HG03135 (cell line): ENCODE data around the gene FAM156B.
"Not testable (repeated sequence)": the region's sequence is repeated elsewhere in the genome, so short reads cannot be mapped to it uniquely, and the experiment has no call there.

Source experiments
- ATAC-seq: cut with Tn5 transposase; IDR thresholded peaks from one replicate; pipeline ENCODE4 v1.9.1; 2021; ENCODE audit warnings: mild to moderate bottlenecking, moderate library complexity; ENCODE audit not compliant: unreplicated experiment

FAM156B gene

GRCh38 chrX:52923781-52924241 is 26.7 kb downstream of the FAM156B start:
- ATAC-seq = peak; percentile 25

DNA sequence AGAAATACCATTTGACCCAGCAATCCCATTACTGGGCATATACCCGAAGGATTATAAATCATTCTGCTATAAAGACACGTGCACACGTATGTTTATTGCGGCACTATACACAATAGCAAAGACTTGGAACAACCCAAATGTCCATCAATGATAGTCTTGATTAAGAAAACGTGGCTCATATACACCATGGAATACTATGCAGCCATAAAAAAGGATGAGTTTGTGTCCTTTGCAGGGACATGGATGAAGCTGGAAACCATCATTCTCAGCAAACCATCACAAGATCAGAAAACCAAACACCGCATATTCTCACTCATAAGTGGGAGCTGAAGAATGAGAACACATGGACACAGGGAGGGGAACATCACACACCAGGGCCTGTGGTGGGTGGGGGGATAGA is 33.1 kb downstream of the FAM156B start:
- ATAC-seq = not testable (repeated sequence)

GRCh38 chrX:52933213-52933612 is 36.1 kb downstream of the FAM156B start:
- no peak for ATAC-seq

DNA sequence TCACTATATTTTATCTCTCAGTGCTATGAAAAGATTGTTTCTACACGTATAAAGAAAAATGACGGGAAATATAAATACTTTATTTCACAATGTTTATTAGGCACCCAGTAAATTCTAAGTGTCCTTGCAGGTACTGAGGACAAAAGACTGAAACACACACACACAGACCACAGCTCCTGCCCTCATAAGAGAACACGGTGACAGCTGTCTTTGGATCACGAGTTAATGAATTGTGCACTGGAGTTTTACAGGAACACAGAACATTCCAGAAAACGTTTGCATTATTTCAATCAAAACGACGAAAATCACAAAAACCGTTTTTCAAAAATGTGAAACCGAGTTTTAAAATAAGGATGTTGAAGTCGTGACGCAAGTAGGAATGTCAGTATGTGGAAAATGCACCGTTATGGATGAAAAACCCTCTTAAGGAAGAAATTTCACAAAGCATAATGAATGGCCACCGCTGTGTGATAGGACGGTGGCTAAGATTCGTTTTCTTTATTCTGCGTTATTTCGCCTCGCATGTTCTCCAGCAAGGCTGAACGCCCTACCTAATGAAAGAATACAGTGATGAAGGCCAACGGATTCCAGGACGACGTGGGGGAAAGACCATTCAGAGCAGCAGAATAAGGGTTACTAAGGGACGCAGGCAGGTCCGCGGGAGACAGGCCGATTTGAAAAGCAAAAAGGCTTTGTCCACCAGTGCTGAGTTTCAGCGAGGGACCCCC is 37.0 kb downstream of the FAM156B start:
- ATAC-seq = no peak

DNA sequence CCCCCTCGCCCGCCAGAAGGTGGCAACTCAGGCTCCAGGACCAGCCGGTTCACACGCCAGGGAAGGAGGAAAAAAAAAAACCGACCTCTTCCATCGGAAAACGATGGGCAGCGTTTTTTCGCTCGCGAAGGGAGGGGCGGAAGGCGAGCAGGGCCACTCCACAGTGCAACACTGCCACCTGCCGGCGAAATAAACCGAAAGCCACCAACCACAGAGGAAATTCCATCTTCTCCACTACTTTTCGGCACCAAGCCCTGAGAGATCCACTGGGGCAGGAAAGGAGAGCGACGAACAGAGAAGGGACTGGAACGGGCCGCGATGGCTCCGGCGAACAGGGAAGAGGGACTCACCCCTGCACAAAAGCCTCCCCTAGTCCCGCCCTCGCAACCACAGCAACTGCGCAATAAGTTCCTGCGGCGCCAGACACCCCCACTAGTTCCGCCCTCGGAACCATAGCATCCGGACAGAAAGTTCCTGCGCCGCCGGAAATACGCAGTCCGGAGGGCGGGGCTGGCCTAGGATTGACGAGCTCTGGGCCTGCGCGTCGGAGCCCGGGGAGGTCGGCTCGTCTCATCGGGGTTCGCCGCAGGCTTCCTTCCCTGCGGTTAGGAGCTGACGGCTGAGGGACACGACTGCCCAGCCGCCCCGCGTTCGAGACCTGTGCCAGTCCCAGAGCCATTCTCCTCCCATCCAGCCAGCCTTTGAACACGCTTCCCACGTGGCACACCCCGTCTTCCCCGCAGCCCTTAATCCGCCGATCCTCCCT is 37.8 kb downstream of the FAM156B start:
- ATAC-seq = peak; percentile 91

DNA sequence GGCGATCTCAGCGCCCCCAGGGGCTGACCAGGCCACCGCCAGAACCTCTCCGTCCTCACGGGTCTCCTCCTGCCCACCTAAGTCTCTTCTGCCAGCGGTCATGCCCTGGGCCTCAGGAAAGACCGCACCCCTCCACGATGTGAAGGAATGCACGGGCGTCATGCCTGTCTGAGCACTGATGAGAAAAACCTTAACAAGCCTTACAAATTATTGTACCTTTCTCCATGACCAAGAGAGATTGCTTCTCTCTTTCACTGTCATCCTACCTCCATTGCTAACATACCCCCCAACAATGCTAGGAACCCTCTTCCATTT is 38.3 kb downstream of the FAM156B start:
- ATAC-seq = not testable (repeated sequence)

DNA sequence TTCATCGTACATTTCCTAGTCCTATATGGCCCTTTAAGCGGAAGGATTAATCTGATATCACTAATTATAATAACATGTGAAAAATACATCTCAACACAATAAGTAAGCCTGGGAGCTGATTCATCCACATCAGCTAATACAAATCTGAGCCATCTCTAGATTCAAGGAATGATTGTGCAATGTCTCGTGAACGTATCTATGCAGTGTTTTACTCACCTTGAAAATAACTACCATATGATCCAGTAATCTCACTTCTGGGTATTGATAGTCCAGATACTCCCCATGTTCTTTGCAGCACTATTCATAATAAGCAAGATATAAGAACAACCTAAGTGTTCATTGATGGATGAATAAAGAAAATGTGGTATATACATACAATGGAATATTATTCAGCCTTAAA is 43.6 kb downstream of the FAM156B start:
- ATAC-seq = not testable (repeated sequence)

- not testable (repeated sequence) for ATAC-seq
These were observed 44.6 kb downstream of the FAM156B start for GRCh38 chrX:52941728-52942127.

GRCh38 chrX:52945838-52946494 is 48.8 kb downstream of the FAM156B start:
- not testable (repeated sequence) for ATAC-seq

GRCh38 chrX:52947501-52947900 is 50.4 kb downstream of the FAM156B start:
- not testable (repeated sequence) for ATAC-seq

- not testable (repeated sequence) for ATAC-seq
These were observed 51.1 kb downstream of the FAM156B start for GRCh38 chrX:52948265-52948664.

- ATAC-seq = not testable (repeated sequence)
These were observed 52.2 kb downstream of the FAM156B start for GRCh38 chrX:52949325-52949724.

DNA sequence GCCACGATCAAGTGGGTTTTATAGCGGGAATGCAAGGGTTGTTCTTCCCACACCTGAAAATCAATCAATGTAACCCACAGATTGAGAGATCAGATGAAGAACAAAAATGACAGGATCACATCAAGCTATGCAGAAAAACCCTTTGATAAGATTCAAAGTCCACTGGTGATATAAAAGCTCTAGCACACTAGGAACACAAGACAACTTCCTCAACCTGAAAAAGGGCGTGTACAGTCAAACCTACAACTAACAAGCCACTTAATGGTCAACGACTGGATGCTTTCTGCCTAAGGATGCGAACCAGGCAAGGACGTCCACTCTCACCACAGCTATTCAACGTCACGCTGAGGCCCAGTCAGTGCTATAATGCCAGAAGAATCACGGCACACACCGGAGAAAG is 52.8 kb downstream of the FAM156B start:
- not testable (repeated sequence) for ATAC-seq
